Left colon (tissue), 2 donors: Measurements from ENCODE around the gene IL17RE. TPM values are rescaled to one million over a fixed set of nuclear protein-coding genes. Genes with fewer than 3 reads are reported as not detected.
"Not testable (repeated sequence)": the region's sequence is repeated elsewhere in the genome, so short reads cannot be mapped to it uniquely, and the experiment has no call there.

ENCODE experiments used
- ATAC-seq: fragments of 200-7000 bp; cut with Tn5 transposase; one replicate; pipeline ENCODE4 v1.9.1; 2020; ENCODE audit warnings: mild to moderate bottlenecking, moderate library complexity
- DNase-seq, 2 donors: peaks; one replicate each; pipeline ENCODE4 v3.0.0-alpha.2; 2020
- intact Hi-C, 2 donors: fragments of 100-400 bp; cut with DNase I in 1 of 2; cut with micrococcal nuclease in 1 of 2; formaldehyde crosslinking; loops; one replicate each; pipeline versions ENCODE4 v1.11.2 to v1.14.0; 2022; cut with DNase I, micrococcal nuclease
- total RNA-seq, 2 donors: library from RNA; stranded (reverse); fragmentation: NEBNext Ultra II Directional; extraction: Animal tissue kit (Norgen Biotek cat#: 25700); gene quantifications; one replicate each; pipeline ENCODE4 v1.2.1, GENCODE V29; 2021
- donor health status: DM: no; HTN: no; CAD: no.
- donor health status: DM: yes; HTN: yes; CAD: no.

The IL17RE gene
- total RNA-seq, 2 donors from 2014 or later = 87.3 to 88.7 TPM

DNA sequence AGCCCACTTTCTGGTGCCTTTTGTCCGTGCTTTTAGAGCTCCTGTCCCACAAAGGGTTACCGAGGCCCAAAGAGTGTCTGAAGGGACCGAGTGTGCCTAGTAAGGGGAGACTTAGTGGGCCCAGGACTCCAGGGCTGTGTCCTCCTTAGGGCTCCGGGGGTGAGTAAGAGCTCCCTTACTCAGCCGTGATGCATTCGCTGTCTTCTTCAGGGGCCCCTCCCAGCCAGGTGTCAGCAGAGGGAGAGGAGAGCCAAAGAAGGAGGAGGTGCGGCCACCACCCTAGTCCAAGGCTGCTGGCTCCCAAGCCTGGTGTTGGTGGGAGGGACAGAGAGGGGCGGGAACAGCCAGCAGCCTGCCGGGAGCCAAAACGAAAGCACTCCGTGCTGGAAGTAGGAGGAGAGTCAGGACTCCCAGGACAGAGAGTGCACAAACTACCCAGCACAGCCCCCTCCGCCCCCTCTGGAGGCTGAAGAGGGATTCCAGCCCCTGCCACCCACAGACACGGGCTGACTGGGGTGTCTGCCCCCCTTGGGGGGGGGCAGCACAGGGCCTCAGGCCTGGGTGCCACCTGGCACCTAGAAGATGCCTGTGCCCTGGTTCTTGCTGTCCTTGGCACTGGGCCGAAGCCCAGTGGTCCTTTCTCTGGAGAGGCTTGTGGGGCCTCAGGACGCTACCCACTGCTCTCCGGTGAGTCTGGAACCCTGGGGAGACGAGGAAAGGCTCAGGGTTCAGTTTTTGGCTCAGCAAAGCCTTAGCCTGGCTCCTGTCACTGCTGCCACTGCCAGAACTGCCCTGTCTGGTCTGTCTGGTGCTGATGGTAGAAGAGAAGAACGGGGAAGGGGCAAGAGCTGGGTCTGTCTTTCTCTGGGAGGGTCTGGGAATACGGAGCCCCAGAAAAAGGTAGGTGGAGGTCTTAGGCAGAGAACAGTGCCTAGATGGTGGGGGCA is 14.4 kb downstream of the IL17RE start, which contains the start of gene IL17RC:
Gene IL17RC, plus strand, starts transcription at position 365 of the 947 bp plus-strand sequence. Its CDS starts 218 bp downstream, at position 583.
- DNase-seq (peak; percentile 88 to 97), ATAC-seq (peak; percentile 88)
- intact Hi-C loops = loop anchor here in 1 of 2 donors (10.0 kb wide), 1 partner anchor 62 kb away; no protein-coding TSS in a partner anchor

DNA sequence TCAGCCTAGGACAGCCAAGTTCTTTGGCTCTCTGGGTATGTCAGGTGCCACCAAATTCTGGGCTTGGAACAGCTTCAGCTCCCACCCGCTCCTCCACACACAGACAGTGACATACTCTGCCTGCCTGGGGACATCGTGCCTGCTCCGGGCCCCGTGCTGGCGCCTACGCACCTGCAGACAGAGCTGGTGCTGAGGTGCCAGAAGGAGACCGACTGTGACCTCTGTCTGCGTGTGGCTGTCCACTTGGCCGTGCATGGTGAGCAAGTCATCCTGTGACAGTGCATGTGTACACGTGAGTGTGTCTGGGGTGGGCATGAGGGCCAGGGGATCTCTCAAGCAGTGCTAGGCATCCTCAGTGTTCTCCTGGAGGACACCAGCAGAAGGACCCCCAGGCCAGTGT is 15.2 kb downstream of the IL17RE start:
- intact Hi-C loops = loop anchor here in 1 of 2 donors (10.0 kb wide), 1 partner anchor 63 kb away; no protein-coding TSS in a partner anchor
- DNase-seq (no peak), ATAC-seq (no peak)

DNA sequence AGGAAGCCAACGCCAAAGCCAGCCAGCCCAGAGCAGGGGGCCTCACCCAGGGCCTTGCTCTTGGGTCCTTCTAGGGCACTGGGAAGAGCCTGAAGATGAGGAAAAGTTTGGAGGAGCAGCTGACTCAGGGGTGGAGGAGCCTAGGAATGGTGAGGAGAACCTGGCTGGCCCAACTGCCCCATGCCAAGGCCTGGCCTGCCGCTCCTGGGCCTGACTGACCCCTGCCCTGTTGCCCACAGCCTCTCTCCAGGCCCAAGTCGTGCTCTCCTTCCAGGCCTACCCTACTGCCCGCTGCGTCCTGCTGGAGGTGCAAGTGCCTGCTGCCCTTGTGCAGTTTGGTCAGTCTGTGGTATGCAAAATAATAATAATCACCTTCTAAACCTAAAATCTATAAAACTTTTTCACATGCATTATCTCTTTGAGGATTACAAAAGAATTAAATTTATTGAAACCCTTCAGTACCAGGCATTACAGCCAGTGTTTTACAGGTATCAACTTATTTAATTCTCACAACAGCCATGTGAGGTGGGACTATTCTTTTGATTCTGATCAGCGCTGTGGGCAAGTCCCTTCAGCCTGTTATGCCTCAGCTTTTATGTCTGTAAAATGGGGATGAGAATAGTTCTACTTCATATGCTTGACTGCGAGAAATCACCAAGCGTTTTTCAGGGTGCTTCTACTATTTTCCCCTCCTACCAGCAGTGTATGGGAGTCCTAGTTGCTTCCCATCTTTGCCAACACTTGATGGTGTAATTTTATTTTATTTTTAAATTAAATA is 15.8 kb downstream of the IL17RE start:
- ATAC-seq = no peak
- no peak for DNase-seq
- intact Hi-C loops = loop anchor here in 1 of 2 donors (10.0 kb wide), 1 partner anchor 64 kb away; no protein-coding TSS in a partner anchor

DNA sequence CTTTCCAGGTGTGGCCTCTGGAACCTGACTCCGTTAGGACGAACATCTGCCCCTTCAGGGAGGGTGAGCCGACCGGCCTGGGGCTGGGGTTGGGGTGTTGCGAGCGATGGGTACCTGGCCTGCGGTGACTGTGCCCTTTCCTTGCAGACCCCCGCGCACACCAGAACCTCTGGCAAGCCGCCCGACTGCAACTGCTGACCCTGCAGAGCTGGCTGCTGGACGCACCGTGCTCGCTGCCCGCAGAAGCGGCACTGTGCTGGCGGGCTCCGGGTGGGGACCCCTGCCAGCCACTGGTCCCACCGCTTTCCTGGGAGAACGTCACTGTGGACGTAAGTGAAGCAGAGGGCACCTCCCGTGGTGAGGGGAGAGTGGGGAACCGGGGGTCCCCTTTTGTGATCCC is 25.5 kb downstream of the IL17RE start:
- intact Hi-C loops = no loop called here
- DNase-seq (no peak), ATAC-seq (no peak)

DNA sequence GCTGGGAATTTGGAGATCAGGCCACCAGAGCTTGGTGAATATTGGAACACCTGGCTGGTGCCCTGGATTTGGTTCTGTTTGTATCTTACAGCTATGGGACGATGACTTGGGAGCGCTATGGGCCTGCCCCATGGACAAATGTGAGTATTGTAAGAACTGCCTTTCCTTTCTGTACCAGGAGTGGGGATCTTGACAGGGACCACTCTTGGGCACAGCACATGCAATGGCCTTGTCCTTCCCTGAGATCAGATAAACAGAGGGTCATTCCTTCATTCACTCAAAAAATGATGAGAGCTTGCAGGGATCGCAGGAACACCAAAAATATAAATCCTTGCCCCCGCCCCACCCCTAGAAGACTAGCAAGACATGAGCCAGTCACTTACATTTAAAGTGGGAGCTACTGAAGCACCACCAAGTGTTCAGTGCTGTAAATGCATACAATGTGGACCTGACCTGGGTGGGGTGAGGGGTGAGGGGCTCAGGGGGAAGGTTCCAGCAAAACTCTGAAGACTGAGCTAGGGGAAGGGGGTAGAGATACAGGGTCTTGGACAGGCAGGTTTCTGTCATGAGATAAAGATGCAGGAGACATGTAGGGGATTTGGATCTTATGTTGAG is 28.3 kb downstream of the IL17RE start:
- DNase-seq (no peak), ATAC-seq (no peak)
- intact Hi-C loops = no loop called here

DNA sequence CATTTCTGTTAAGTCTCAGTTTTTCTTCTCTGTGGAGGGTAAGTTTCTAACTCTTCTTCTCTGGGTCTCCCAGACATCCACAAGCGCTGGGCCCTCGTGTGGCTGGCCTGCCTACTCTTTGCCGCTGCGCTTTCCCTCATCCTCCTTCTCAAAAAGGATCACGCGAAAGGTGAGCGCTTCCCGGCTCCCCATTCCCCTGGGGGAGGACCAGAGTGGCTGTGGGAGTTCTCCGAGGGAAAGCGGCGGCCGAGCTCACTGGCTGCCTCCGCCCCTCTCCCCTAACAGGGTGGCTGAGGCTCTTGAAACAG is 29.8 kb downstream of the IL17RE start:
- no peak for ATAC-seq
- intact Hi-C loops = no loop called here
- DNase-seq = no peak

DNA sequence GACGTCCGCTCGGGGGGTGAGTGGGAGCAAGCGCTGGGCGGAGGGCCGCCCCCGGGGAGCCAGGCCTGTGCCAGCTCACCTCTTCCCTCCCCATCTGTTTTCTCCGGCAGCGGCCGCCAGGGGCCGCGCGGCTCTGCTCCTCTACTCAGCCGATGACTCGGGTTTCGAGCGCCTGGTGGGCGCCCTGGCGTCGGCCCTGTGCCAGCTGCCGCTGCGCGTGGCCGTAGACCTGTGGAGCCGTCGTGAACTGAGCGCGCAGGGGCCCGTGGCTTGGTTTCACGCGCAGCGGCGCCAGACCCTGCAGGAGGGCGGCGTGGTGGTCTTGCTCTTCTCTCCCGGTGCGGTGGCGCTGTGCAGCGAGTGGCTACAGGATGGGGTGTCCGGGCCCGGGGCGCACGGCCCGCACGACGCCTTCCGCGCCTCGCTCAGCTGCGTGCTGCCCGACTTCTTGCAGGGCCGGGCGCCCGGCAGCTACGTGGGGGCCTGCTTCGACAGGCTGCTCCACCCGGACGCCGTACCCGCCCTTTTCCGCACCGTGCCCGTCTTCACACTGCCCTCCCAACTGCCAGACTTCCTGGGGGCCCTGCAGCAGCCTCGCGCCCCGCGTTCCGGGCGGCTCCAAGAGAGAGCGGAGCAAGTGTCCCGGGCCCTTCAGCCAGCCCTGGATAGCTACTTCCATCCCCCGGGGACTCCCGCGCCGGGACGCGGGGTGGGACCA is 30.4 kb downstream of the IL17RE start:
- peak; percentile 75 for ATAC-seq
- intact Hi-C loops = no loop called here
- DNase-seq = peak; percentile 85 to 89

DNA sequence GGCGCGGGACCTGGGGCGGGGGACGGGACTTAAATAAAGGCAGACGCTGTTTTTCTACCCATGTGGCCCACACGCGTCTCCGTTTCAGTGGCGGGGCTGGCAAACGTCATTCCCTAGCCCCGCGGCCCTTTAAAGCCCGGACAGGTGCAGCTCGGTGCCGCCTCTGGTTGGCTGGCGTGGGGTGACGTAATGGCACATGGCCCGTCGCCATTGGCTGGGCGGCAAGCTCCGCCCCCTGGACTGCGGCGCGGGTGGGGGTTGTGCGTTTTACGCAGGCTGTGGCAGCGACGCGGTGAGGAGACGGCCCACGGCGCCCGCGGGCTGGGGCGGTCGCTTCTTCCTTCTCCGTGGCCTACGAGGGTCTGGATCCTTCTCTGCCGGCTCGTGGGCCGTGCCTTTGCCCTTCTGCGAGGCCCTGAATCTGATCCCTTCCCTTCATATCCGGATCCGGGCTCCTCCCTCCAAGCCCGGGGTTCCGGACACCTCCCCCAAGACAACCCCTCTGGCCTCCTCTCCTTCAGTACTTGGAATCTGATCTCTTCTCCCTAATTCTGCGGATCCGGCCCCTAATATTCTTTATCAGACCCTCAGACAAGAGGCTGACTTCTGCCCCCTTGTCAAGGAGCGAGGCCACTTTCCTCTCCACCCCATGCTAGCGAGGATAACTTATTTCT is 31.1 kb downstream of the IL17RE start, which contains the start of gene CRELD1:
Gene CRELD1, plus strand, starts transcription at position 274 of the 674 bp plus-strand sequence. CDS start 605 bp downstream, outside the sequence.
- ATAC-seq (peak; percentile 90), DNase-seq (peak; percentile 96 to 97)
- intact Hi-C loops = no loop called here

DNA sequence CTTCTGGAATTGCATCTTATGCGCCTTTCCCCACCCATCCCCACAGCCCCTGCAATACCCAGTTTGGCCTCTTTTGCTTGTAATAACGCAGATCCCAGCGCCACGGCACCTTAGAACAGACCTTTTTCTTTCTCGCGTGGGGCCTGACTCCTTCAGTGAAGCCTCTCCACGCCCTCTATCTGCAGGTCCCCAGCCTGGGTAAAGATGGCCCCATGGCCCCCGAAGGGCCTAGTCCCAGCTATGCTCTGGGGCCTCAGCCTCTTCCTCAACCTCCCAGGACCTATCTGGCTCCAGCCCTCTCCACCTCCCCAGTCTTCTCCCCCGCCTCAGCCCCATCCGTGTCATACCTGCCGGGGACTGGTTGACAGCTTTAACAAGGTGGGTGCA is 31.6 kb downstream of the IL17RE start:
- DNase-seq = peak in 1 of 2 donors; percentile 38
- peak; percentile 4 for ATAC-seq
- intact Hi-C loops = no loop called here

DNA sequence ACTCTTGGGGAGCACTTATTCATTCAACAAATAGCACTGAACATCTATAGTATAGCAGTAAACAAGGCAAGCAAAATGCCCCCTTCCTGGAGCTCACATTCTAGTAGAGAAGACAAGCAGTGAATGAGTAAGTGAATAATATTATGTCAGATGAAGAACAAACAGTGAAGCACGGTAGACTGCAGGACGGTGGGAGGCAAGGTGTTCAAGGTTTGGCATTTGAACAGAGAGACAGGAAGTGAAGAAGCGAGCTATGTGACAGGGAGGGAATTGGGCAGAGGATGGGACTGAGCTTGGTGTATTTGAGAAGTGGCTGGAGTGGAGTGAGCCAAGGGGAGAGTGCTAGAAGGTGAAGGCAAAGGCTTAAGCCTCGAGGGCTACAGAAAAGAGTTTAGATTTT is 32.3 kb downstream of the IL17RE start:
- intact Hi-C loops = no loop called here
- ATAC-seq (no peak), DNase-seq (no peak)

DNA sequence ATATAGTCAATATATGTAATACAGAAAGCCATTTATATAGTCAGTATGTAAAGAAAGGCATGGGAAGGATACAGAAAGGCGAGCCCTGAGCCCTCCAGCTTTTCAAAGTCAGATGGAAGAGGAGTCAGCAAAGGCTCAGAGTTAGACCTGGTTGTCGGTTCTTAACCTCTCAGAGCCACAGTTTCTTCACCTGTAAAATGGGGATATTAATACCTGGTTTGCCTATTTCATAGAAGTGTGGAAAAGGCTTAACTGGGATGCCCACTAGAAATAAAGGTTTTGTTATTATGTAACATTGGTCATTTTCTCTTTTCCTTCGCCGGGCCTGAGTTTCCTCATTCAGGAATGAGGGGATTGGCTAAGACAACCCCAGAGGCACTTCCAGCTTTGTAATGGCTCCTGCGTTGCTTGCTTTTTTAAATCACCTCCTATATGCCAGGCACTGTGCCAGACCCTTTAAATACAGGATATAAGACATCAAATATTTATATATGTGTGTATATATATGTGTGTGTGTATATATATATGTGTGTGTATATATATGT is 33.4 kb downstream of the IL17RE start:
- intact Hi-C loops = no loop called here
- ATAC-seq = no peak
- DNase-seq = no peak

DNA sequence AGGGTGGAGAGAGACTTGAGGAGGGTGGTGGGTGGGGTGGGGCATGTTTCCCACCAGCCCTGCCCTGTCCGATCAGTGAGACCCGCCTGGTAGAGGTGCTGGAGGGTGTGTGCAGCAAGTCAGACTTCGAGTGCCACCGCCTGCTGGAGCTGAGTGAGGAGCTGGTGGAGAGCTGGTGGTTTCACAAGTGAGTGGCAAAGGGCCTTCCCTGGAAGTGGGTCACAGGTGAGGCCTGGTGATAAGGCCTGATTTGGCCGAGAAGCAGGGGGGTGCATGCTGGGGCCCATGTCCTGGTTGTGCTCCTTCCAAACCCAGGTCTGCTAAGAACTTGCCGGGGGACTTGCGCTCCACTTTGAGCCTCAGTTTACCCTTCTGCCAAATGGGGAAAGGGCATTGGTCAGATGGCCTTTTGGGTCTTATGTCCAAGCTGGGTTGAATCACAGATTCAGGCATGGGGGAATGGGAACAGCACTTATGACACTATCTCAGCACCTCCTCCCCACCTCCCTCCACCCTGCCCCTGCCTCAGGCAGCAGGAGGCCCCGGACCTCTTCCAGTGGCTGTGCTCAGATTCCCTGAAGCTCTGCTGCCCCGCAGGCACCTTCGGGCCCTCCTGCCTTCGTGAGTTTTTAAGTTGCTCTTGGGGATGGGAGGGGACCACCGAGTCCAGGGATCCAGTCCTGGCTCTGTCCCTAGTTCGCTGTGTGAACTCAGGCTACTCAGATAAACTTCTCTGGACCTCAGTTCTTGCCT is 35.0 kb downstream of the IL17RE start:
- no peak for DNase-seq
- no peak for ATAC-seq
- intact Hi-C loops = no loop called here

DNA sequence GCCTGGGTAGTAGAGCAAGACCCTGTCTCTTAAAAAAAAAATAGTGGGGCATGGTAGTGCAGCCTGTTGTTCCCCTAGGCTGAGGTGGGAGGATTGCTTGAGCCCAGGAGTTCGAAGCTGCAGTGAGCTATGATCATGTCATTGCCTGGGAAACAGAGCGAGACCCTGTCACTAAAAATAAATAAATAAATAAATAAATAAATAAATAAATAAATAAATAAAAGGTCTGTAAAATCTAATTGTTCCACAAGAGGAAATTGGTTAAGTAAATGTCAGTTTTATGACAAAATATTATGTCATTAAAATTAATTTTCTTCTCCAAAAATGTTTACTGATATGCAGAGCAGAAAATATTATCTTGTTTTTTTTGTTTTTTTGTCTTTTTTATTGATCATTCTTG is 36.3 kb downstream of the IL17RE start:
- intact Hi-C loops = no loop called here
- no peak for ATAC-seq
- no peak for DNase-seq

DNA sequence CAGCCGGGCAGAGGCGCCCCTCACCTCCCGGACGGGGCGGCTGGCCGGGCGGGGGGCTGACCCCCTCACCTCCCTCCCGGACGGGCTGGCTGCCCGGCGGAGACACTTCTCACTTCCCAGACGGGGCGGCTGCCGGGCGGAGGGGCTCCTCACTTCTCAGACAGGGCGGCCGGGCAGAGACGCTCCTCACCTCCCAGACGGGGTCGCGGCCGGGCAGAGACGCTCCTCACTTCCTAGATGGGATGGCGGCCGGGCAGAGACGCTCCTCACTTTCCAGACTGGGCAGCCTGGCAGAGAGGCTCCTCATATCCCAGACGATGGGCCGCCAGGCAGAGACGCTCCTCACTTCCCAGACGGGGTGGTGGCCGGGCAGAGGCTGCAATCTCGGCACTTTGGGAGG is 37.3 kb downstream of the IL17RE start:
- DNase-seq, ATAC-seq, intact Hi-C loops: not testable (repeated sequence)

DNA sequence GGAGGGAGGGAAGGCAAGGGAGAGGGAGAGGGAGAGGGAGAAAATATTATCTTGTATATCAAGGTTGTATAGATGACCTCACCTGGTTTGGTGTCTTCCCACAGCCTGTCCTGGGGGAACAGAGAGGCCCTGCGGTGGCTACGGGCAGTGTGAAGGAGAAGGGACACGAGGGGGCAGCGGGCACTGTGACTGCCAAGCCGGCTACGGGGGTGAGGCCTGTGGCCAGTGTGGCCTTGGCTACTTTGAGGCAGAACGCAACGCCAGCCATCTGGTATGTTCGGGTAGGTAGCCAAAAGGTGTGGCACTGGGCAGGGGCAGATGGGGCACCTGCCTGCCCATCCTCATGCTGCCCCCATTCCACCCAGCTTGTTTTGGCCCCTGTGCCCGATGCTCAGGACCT is 38.1 kb downstream of the IL17RE start:
- ATAC-seq = no peak
- intact Hi-C loops = no loop called here
- DNase-seq = no peak

DNA sequence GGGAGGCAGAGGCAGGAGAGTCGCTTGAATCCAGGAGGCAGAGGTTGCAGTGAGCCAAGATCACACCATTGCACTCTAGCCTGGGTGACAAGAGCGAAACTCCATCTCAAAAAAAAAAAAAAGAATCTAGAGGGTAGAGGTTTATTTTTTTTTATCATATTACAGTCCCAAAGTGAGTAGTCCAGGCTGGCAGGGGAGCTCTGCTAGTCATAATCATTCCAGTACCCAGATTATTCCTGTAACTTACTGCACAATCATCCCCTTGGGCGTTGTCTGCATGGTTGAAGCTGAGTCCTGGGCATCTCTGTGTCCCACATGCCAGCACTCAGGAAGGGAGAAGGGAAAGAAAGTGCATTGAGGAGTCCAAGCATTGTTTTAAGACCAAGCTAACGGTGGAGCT is 39.5 kb downstream of the IL17RE start:
- DNase-seq (no peak), ATAC-seq (no peak)
- intact Hi-C loops = no loop called here
